Globus pallidus (tissue), 1 donor: ENCODE data around the gene SLC39A7.

Experiments
- DNase-seq: peaks from one replicate; pipeline ENCODE4 v3.0.0-alpha.2; 2015; ENCODE audit warnings: low spot score

The SLC39A7 gene, protein sequence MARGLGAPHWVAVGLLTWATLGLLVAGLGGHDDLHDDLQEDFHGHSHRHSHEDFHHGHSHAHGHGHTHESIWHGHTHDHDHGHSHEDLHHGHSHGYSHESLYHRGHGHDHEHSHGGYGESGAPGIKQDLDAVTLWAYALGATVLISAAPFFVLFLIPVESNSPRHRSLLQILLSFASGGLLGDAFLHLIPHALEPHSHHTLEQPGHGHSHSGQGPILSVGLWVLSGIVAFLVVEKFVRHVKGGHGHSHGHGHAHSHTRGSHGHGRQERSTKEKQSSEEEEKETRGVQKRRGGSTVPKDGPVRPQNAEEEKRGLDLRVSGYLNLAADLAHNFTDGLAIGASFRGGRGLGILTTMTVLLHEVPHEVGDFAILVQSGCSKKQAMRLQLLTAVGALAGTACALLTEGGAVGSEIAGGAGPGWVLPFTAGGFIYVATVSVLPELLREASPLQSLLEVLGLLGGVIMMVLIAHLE

DNA sequence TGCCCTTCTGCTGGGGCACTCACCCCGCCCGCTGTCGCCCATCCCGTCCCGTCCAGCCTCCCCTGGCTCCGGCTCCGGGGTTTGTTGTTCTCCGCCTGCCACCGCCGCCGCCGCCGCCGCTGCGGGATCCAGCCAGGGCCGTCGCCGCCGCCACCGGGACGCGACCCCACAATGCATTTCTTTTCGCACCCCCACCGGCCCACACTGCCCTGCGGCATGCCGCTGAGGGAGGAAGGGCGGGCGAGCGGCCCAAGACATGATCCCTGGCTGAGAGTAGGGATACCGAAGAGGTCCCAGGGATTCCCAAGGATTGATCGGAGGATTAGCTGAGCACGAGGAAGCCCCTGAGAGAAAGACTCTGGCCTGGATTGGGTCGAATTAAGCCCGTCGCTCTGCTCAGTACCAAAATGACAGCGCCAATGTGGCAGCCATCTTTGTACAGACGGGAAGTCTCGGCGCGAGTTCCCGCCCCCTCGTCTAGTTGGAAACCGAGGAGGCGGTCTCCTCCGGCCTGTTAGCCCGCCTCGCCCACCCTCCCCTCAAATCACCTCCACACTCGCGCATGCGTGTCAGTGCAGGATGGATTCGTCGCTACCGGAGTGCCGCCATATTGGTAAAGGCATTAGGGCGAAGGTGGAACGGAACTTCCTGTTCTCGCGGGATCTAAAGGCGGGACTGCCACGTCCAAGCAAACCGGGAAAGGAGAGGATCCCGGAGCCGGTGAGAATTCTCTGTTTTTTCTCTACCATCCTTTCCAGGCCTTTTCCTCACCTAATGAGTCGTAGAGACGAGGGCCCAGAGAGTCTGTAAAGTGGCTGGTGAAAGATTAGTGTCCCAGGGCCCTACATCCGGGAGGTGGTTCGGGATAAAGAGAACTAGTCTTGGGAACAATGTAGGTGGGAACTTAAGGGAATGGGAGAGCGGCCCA, at the start of gene SLC39A7, which contains the start of gene RXRB:
TSS of gene SLC39A7 (plus strand) at position 649 of the 928 bp plus-strand sequence. CDS start 379 bp downstream, outside the sequence.
TSS of gene RXRB (minus strand) at position 447 of the 928 bp plus-strand sequence. CDS start at position 258, 189 bp downstream.
- DNase-seq, result peak; percentile 99

DNA sequence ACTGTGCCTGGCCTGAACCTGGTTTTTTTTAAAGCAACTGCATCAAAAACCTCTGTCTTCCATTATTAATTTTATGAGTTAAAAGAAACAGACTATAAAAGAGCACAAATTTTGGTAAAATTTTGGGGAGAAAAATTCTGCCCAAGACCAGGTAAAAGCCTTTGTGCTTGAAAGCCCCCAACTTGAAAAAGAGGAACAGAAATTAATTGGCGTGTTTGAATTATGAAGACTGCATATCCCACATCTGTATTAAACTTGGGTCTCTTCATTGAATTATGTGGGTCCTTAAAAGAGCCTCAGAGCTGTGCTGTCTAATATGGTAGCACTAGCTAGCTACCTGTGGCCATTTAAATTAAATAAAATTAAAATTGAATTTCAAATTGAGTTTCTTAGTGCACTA, 49.6 kb upstream of the SLC39A7 start:
- no peak for DNase-seq

DNA sequence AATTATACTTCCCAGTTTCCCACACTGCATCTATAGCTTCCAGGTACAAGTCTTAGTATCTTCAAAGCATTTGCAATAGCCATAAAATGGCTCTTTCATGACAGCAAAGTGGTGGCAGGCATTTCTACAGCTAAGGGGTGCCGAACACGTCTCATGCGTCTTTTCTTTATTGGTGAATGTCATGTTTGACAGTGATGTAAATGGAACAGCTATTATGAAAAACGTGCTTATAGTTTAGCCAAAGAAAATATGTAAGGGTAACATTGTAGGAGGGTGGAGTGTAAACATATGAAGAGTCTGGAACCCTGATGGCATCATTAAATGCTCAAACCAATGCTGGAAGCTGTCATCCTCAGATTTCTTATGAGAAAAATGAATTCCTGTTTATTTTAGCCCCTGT, 46.3 kb upstream of the SLC39A7 start:
- DNase-seq, result no peak

DNA sequence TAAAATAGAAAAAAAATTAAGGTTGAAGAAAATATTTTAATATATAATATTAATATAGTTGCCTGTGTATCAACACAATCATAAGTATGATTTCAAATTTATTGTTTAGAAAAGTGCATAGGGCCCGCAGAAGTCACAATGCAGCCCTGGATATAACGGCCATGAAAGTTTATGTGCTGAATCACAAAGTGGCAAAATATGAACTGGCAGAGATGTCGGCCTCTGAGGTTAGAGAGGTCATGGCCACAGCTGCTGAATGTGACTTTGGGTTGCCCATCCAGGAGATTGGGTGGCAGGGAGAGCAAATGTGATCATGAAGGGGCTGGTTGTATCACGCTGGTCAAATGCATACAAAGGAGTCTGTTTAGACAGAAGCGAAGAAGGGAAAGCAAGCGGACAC, 44.1 kb upstream of the SLC39A7 start:
- no peak for DNase-seq

DNA sequence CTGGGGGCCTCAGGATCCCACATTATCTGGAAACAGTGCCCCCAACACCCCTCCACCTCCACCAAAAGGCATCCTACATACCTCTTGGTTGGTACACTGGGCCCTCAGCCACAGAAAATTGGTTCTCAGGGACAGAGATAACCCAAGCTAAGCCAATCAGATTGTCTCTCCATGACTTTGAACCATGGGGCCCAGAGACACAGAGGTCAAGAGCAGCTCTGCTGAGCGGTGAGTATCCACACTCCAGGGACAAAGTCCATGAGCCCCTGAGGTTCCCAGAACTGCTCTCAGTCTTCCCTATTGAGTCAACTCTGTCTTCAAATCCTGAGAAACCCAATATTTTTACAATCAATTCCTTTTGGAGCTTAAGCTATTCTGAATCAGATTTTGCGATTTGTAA, 43.7 kb upstream of the SLC39A7 start:
- no peak for DNase-seq

DNA sequence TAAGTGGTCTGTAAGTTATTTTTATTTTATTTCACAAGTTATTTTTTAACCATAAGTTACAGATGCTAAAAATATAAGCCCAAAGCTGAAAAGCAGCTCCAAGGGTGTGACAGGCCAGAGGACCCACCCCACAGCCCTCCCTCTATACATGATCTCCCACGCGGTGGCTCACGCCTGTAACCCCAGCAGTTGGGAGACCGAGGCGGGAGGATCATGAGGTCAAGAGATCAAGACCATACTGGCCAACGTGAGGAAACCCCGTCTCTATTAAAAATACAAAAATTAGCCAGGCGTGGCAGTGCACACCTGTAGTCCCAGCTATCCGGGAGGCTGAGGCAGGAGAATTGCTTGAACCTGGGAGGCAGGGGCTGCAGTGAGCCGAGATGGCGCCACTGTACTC, 40.6 kb upstream of the SLC39A7 start:
- DNase-seq, result no peak

DNA sequence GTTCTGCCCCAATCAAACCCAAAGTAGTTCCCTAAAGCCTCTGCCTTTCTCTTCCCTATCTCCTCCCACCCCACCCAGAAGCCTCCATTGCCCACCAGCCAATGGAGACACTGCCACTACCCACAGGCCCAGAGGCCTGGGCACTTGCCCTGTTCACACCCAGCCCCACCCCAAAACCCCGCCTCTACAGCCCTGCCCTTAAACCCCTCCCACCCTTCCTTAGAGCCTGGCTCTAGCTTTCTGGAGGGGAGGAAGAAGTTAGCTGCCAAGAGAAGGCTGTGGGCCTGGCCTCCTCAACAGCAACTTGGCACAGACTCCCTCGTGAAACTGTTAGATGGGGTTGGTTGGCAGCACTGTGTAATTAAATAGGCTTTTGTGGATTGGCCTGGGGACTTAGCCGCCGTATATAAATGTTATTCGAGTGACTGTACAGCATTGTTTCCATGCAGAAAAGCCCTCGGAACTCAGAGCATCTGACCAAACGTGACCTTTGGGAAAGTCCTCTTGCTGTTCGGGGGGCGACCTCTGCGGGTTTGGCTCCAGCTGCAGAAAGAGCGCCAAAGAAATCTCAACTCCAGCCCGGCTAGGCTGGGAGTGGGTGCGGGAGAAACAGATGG, 39.8 kb upstream of the SLC39A7 start:
- DNase-seq, result peak; percentile 27

DNA sequence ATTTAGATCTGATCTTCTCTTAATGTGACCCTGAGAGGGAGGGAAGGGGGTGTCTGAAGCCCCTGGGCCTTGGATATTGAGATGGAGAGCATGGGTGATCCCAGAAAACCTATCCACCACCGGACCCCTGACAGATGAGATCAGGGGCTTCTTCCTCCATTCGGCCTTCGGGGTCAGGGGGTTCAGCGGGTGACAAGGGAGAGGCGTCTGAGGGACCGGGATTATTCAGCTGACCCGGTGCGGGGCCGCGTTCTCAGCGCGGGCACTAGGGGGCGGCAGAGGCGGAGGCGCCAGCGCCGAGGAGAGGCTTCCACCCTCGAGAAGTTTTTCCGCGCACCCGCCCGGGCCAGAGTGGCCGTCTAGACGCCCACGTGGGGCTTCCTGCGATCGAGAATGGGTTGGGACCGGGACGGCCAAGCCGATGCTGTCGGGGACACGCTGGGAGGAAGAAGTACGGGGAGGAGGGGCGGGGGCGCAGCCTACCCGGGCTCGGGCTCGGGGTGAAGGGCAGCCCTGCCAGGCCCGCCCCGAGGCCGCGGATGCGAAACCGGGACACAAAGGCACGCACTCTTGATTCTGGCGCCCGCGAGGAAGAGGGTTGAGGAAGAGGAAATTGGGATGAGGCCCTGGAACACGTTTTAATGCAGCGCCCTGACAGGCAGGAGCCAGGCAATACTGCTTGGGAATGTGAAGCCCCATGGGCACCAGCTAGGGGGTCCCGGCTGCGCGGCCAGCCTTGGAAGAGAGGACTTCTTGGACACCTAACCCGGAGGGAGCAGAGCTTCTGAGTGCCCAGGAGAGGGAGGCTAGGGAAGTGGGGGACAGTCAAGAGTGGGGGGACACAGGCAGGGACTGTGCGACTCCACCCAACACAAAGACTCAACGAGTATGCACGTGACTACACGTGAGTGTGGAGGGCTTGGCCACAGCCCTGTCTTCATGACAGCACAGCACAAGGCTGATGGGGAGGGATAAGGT, 39.0 kb upstream of the SLC39A7 start:
- peak; percentile 68 for DNase-seq

DNA sequence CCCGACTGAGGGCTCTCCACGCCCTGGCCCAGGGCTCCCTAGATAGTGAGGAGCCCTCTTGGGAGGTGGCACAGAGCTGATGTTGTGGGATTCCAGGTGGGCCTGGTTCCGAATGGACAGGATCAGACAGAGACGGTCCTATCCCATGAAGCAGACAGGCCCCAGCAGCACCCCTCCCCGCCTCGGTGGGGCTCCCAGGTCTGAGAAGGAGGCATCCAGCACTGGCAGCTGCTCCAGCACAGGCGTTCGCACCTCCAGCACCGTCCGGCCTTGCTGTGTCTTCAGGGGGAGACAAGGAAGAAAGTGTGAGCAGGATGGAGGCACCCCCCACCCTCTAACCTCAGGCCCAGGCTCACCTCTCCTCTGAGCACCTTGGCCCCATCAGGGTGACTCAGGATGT, 37.1 kb upstream of the SLC39A7 start:
- no peak for DNase-seq

DNA sequence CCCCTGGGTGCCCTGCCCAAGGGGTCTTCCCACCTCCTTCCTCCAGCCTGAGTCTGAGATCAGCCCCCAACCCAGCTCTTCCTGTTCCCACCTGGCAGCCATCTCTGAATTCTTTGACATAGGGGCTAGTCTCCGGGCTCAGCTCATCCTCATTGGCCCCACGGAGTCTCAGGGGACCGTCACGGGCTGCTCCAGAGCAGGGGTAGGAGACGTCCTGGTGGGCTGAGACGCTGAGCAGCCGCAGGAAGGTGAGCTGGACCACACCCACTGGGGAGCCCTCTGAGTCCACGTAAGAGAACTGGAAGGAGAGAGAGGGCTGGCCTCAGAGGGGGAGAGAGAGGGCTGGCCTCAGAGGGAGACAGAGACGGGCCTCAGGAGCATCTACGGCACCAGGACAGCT, 36.5 kb upstream of the SLC39A7 start:
- DNase-seq, result no peak

DNA sequence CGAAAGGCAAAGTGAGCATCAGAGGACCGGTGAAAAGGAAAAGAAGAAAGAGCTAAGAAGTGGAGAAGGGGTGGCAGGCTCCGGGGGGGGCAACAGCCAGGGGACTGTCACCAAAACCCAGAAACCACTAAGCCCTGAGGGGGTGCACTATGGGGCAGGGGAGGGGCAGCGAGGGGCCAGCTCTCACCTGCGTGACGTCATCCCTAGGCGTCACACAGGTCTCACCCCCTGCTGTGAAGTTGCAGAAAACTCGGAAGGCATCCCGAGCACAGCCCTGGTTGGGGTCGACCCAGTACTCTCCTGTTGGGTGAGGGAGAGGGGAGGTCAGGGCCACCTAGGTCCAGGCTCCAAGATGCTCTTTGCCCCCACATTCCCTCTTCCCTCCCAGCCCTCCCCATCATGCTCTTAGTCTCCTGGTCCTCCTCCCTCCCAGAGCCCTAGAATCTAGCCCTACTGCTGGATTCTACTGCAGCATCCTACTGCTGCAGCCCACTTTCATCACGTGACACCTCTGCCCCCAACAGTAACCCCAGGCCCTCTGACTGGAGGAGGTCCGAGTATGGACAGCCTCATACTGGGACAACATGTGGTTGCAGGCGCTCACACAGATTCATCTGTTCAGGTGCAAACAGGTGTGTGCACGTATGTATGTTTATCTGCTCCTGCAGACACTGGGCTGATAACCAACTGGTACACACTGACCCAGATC, 35.8 kb upstream of the SLC39A7 start:
- DNase-seq, result no peak

DNA sequence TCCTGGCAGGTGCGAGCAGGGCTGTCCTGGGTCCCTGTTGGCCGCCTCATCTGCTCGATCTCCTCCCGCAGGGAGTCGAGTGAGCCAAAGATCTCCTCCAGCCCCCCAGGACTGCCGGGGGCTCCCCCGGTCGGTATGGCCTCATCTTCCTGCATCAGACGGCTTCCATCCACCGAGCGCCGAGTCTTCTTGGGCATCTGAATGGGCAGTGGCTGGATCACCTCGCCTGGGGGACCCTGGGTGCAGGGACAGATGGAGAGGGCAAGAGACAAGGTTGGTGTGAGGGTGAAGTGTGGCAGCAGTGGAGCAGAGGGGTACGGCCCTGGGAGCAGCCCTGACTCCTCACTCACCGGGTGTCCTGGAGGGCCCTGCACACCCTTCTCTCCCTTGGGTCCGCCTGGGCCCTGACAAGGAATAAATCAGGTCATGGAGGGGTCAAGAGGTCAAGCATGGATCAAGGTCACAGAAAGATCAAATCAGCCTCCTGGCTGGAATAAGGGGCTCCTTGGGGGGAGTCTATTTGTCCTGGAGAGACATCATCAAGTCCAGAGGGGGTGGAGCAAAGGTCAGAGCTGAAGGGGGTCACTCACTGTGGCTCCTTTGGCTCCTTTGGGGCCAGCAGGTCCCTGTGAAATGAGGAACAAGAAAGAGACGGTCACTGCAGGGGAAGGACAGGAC, 34.9 kb upstream of the SLC39A7 start:
- no peak for DNase-seq

DNA sequence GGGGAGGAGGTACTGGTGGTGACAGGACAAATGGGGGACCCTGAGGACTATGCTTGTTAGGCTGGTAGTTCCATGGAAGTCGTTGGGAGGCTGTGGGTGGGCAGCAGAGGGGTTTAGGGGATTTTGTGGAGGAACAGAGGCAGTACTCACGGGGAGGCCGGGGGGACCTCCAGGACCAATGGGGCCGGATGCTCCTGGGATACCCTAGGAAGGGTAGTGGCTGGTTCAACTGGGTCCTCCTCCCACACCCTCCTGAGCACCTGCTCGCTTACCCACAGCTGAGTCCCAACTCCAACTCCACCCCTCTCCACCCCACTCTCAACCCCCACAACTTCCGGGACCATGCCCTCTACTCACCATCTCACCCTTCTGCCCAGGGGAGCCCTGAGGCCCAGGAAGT, 34.3 kb upstream of the SLC39A7 start:
- no peak for DNase-seq

DNA sequence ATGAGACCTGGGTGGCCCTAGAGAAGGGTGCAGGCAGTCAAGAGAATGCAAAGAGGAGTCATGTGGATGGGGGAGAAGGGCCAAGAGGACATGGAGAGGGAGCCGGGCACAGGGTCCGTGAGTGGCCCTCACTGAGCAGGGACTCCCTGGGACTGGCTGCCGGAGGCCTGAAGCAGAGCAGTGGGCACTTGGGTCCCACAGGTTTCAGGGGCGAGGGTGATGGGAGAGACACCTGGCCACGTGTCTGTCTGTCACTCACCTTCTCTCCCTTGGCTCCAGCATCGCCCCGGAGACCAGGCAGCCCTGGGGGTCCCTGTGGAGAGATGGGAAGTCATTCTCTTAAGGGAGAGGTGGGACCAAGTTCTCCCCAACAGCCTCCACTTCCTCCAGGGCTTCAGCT, 33.9 kb upstream of the SLC39A7 start:
- DNase-seq, result no peak

DNA sequence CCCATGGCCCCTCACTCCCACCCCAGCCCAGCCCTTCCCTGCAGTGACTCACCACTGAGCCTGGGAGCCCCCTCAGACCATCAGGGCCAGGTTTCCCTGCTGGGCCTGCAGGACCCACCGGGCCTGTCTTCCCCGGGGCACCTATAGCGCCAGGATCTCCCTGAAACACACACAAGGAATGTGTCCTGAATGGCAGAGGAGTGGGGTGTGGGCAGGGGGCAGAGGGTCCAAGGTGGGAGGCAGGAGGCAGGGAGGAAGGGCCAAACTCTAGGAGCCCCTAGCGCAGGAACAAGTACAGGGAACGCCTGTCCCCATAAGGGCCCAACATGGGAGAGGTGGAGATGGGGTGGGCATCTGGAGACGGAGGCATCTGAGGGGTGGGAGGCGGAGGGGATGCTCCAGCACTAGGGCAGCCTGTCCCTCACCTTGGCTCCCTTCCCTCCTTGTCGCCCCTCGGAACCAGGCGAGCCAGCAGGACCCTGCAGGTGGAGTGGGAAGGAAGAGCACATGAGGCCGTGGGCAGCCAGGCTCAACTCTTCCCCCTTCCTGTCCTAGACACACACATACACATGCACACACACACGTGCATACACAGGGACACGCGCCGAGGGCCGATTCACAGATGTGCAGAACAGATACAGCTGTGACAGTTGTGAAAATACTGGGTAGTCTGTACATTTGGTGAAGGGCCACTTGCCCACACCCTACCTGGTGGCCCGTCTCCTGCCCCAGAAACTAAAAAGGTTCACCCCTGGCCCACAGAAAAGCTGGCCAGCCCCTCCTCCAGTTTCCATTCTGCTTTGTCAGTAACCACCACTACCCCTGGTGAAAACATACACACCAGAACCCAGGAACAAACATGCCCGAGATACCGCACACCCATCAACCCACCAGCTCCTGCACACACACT, 33.0 kb upstream of the SLC39A7 start:
- DNase-seq, result no peak

DNA sequence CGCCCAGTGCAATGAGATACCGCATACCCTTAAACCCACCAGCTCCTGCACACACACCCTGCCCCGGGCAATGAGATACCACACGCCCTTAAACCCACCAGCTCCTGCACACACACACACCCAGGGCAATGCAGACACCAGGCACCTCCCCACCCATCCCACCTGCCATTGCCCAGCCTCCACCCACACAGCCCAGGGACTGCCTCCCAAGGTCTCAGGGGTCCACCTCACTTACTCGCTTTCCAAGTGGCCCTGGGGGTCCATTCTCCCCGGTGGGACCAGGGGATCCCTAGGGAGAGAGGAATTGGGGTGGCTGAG, 32.4 kb upstream of the SLC39A7 start:
- no peak for DNase-seq

DNA sequence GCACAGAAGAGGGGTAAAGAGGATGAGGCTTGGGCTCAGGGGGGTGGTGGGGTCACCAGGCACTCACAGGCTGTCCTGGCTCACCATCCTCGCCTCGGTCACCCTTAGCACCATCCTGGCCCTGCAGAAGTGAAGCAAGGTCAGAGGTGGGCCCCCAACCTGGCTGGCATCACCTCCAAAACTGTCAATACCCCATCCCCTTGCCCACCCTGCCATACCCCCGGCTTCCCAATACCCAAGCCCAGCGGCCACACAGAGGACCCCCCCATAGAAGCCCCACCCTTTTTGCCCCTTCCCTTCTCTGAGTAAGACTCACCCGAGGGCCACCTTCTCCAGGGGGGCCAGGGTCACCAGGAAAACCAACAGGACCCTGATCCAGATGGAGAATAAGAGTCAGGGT, 32.0 kb upstream of the SLC39A7 start:
- DNase-seq, result no peak

DNA sequence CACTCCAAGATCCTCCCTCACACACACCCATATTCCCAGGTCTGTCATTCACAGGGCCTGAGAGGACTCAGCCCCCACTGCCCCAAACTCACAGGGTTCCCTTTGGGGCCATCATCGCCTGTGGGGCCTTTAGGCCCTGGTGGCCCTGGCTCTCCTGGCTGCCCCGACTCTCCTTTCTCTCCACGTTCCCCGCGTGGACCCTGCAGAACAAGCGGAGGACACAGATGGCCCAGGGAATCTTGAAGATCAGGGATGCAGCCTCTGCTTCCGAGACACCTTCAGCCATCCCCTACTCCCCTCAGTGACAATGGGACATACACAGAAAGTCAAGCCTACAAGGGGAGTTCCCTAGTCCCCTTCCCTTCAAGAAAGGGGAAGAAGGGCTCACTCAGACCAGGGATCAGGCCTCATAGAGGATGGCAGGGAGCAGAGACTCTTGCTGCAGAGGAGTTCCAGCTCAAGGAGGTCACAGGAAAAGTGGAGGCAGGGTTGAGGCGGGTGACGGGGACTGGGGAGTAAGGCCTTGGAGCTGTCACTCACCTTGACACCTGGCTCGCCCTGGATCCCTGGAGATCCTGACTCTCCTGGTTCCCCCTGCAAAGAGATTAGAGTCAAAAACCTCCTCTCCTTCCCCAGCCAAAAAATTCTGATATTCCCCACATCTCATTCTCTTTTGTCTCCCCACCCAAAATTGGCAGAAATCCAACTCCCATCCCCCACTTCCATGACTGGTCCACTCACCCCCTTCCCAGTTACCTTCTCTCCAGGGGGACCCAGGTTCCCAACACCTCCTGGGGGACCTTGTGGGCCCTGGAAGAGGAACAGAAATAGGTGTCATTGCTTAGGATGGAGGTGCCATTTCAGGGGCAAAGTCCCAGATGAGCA, 31.1 kb upstream of the SLC39A7 start:
- DNase-seq, result no peak
